ENCODE measurements around the gene NME3. TPM values are rescaled to one million over a fixed set of nuclear protein-coding genes. Genes with fewer than 3 reads are reported as not detected.

The NME3 gene
- total RNA-seq, 1 experiment from 2014 or later = 103 TPM

- H3K9me2 ChIP-seq (ENCODE audit: insufficient read depth) = no peaks in the 10 kb centered on the region
- peaks cover 45% of the 10 kb centered on the region for H3K79me2 ChIP-seq (ENCODE audit: insufficient read depth, low read length)
- BruUV-seq (replicated peaks) = no TSS peak
- ChIA-PET RAD21 (ENCODE audit: low non-redundant PET in 1 of 2, low total read pairs in 2 of 2, uncharacterized antibody in 2 of 2, unreplicated experiment in 2 of 2) (no interaction called here), CTCF (interaction anchor here (1.0 to 1.2 kb wide), 5 partner anchors 8 to 150 kb away, joined by 3 to 13 read pairs (median 5); partner anchors contain the start of genes EME2, MAPK8IP3 and MRPS34), POLR2A (interaction anchor here (1.1 to 1.4 kb wide), 5 partner anchors 10 to 374 kb away, joined by 4 to 23 read pairs (median 6); partner anchors contain the start of genes EME2, FAHD1, HAGH and MRPS34)
- H2AFZ ChIP-seq (ENCODE audit: low read depth, low read length, poor library complexity, severe bottlenecking) = no peak overlapping the region
- H3K27ac ChIP-seq (ENCODE audit: low read depth, low read length) = peak overlapping the region; percentile 78
- peak overlapping the region; percentile 79 to 88 for H3K4me3 ChIP-seq (replicated peaks in 1 of 2; ENCODE audit: low read depth in 1 of 2, low read length in 2 of 2)
- no peak for DNase-seq (ENCODE audit: low read depth, low spot score)
- H4K20me1 ChIP-seq (ENCODE audit: insufficient read depth) = no peaks in the 10 kb centered on the region
- H3K4me2 ChIP-seq (ENCODE audit: low read length) = peak overlapping the region; percentile 97
- peak overlapping the region; percentile 88 for H3K9ac ChIP-seq (ENCODE audit: low read length)
- intact Hi-C loops (cut with micrococcal nuclease) = loop anchor here (1.0 to 2.0 kb wide), 2 partner anchors 9 to 45 kb away; partner anchors contain the start of genes FAHD1, HAGH and MRPS34
- H3K27me3 ChIP-seq (ENCODE audit: insufficient read depth, low read length) = no peaks in the 10 kb centered on the region
- H3K4me1 ChIP-seq (ENCODE audit: control insufficient read depth in 1 of 2, insufficient read depth in 2 of 2, low read length in 2 of 2) = peaks cover 0 to 22% of the 10 kb centered on the region in 2 experiments; a peak in 3 of 4 replicates
- TF ChIP-seq ZFX (IDR thresholded peaks at IDR 0.05) (peak; percentile 51; the same call in 1 of the 2 replicates), CEBPB (IDR thresholded peaks at IDR 0.05; ENCODE audit: low read depth) (no peak), ELF1 (IDR thresholded peaks at IDR 0.05; ENCODE audit: borderline replicate concordance, low read depth) (no peak), ATF3 (IDR thresholded peaks at IDR 0.05) (no peak), EZH2phosphoT487 (IDR thresholded peaks at IDR 0.05; ENCODE audit: borderline replicate concordance) (no peak), REST (IDR thresholded peaks at IDR 0.05; ENCODE audit: low read depth) (no peak), POLR2AphosphoS5 (IDR thresholded peaks at IDR 0.05; ENCODE audit: low read depth, low read length) (peak; percentile 28; the same call in 1 of the 2 replicates), SP1 (IDR thresholded peaks at IDR 0.05; ENCODE audit: low read depth) (no peak), SIN3A (IDR thresholded peaks at IDR 0.05; ENCODE audit: low read depth) (no peak; the same call in 1 of the 2 replicates), RAD21 (IDR thresholded peaks at IDR 0.05; ENCODE audit: low read depth) (no peak)
- ATAC-seq = peak; percentile 11
- peaks cover 0 to 5% of the 10 kb centered on the region in 2 experiments; a peak in 2 of 4 replicates for H3K36me3 ChIP-seq (ENCODE audit: control insufficient read depth in 1 of 2, insufficient read depth in 2 of 2, low read length in 2 of 2)
- H3K9me3 ChIP-seq (ENCODE audit: control insufficient read depth in 1 of 2, insufficient read depth in 1 of 2, low read depth in 1 of 2, low read length in 2 of 2) = no peaks in the 10 kb centered on the region
These were observed 10.5 kb upstream of the NME3 start for GRCh38 chr16:1781758-1782407.
